K562 (cell line): Measurements from ENCODE around the gene PPP1R14C. TPM values are rescaled to one million over a fixed set of nuclear protein-coding genes. Genes with fewer than 3 reads are reported as not detected.

Source experiments
- CBFA2T3 ChIP-seq: fragments of 450-650 bp; IDR thresholded peaks from 2 replicates; pipeline ENCODE4 v1.6.1; 2017
- DACH1 ChIP-seq: fragments of 450-650 bp; IDR thresholded peaks from 2 replicates; pipeline ENCODE4 v1.6.1; 2018; ENCODE audit not compliant: partially characterized antibody
- GABPB1 ChIP-seq: sonication (generic); formaldehyde crosslinking; IDR thresholded peaks from 2 replicates; pipeline ENCODE4 v1.8.0; 2022; ENCODE audit warnings: mild to moderate bottlenecking, missing genetic modification reagents
- GTF2E2 ChIP-seq: fragments of 200-800 bp; sonication (Bioruptor generic); IDR thresholded peaks from 2 replicates; pipeline ENCODE4 v1.6.1; 2016; ENCODE audit warnings: missing genetic modification characterization, missing compliant biosample characterization
- HLTF ChIP-seq: fragments of 450-650 bp; IDR thresholded peaks from 2 replicates; pipeline ENCODE4 v1.6.1; 2016
- HMGN3 ChIP-seq: IDR thresholded peaks from 2 replicates; pipeline ENCODE4 v1.6.1; 2011; ENCODE audit warnings: borderline replicate concordance, low read depth, mild to moderate bottlenecking, mixed read lengths, low read length; ENCODE audit not compliant: insufficient read length; ENCODE audit errors: extremely low read depth
- HNRNPUL1 ChIP-seq: fragments of 200-400 bp; formaldehyde crosslinking; IDR thresholded peaks from 2 replicates; pipeline ENCODE4 v1.6.1; 2017; ENCODE audit warnings: low read length
- ILK ChIP-seq: fragments of 450-650 bp; IDR thresholded peaks from 2 replicates; pipeline ENCODE4 v1.6.1; 2016; ENCODE audit warnings: missing genetic modification characterization, low read depth, mild to moderate bottlenecking, missing compliant biosample characterization, moderate library complexity, borderline replicate concordance
- MCM7 ChIP-seq, 2 experiments: fragments of 450-650 bp; IDR thresholded peaks; 2 replicates each; pipeline ENCODE4 v1.6.1; 2016 to 2018
- SRSF3 ChIP-seq: fragments of 200-400 bp; formaldehyde crosslinking; IDR thresholded peaks from 2 replicates; pipeline ENCODE4 v1.6.1; 2016; ENCODE audit warnings: mild to moderate bottlenecking, low read length, moderate library complexity; ENCODE audit not compliant: insufficient read depth
- ZBTB17 ChIP-seq: fragments of 450-650 bp; formaldehyde crosslinking; IDR thresholded peaks from 2 replicates; pipeline ENCODE4 v1.4.0; 2020; ENCODE audit warnings: mild to moderate bottlenecking
- ZNF197 ChIP-seq: fragments of 200-800 bp; sonication (Bioruptor generic); IDR thresholded peaks from 2 replicates; pipeline ENCODE4 v1.6.1; 2016; ENCODE audit warnings: low read depth, missing genetic modification characterization, missing compliant biosample characterization
- ZNF316 ChIP-seq: fragments of 450-650 bp; IDR thresholded peaks from 2 replicates; pipeline ENCODE4 v1.6.1; 2016
- ZNF384 ChIP-seq: IDR thresholded peaks from 2 replicates; pipeline ENCODE4 v1.6.1; 2012; ENCODE audit warnings: low read depth, low read length, improper control_type of control experiment
- ZNF717 ChIP-seq: fragments of 250-450 bp; sonication (Bioruptor Pico); IDR thresholded peaks from 2 replicates; pipeline ENCODE4 v1.5.0; 2021
- ZSCAN29 ChIP-seq: fragments of 450-650 bp; IDR thresholded peaks from 2 replicates; pipeline ENCODE4 v1.6.1; 2017
- polyA plus RNA-seq, 8 experiments: library from polyadenylated mRNA; depleted of rRNA in 4 of 8; stranded (reverse) in 5 of 8; unstranded in 3 of 8; fragments of >200 nt; fragmentation: Nextera tagmentation in 2 of 8; fragmentation: Illumina TruSeq in 1 of 8; extraction: Ambion mirVana in 2 of 8; extraction: Trizol in 1 of 8; gene quantifications; 2 replicates each; pipeline versions ENCODE4 v1.2.1 to v1.2.3, GENCODE V29; 2011 to 2014; ENCODE audit warnings: inconsistent platforms in 1 of 8, missing spikeins in 1 of 8
- total RNA-seq, 7 experiments: library from RNA; depleted of rRNA in 6 of 7; stranded (reverse); fragments of >200 nt in 6 of 7; fragmentation: Illumina TruSeq in 2 of 7; extraction: Trizol in 2 of 7; gene quantifications; 2 replicates each; pipeline versions ENCODE4 v1.2.1 to v1.2.3, GENCODE V29; 2011 to 2021; ENCODE audit warnings: low replicate concordance in 1 of 7
- TF ChIP-seq, protein P1 (sequence below): fragments of 250-450 bp; sonication (Bioruptor Pico); IDR thresholded peaks from 2 replicates; pipeline ENCODE4 v1.5.0; 2022; ENCODE audit warnings: mild to moderate bottlenecking
- TF ChIP-seq, protein P2 (sequence below): sonication (generic); formaldehyde crosslinking; IDR thresholded peaks from 2 replicates; pipeline ENCODE4 v1.8.1; 2023; ENCODE audit warnings: mild to moderate bottlenecking, missing genetic modification reagents
- TF ChIP-seq, protein P3 (sequence below): conservative IDR thresholded peaks from 2 replicates; pipeline ENCODE4 v1.6.1; 2011; ENCODE audit warnings: low read depth, mild to moderate bottlenecking, low read length; ENCODE audit not compliant: control insufficient read depth
- TF ChIP-seq, protein P4 (sequence below): fragments of 450-650 bp; IDR thresholded peaks from 2 replicates; pipeline ENCODE4 v1.6.1; 2018; ENCODE audit not compliant: partially characterized antibody

The PPP1R14C gene
- total and polyA plus RNA-seq, 9 of the 15 experiments (the other 6 are each of a cell fraction or from before 2014, with no cell fraction given), result 4.5 to 16.6 (median 11.9) TPM

DNA sequence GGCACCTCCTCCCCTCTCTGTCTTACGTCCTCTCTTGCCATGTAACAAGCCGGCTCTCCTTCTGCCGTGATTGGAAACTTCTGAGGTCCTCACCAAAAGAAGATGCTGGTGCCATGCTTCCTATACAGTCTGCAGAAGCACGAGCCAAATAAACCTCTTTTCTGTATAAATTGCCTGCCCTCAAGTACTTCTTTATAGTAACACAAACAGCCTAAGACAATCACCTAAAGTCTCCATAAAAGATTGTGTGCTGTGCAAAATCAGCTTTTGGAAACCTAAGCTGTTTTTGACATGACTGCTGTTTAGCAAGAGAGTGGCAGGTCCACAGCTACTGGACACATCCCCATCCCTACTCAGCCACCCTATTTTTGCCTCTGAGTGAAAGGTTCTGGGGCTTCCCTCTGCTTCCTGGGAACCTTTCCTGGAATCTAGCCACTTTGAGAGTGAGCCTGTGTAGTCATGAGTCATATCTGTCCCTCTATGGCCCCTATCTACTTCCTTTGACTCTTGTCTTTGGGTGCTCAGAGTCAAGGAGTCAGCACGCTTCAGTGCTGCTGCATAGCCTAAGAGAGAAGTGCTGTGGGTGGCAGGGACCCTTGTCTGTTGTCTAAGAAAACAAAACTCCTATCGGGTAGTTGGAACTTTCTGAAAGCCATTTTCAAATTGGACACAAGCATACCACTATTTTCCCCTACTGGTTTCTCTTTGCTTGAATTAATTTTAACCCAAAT lies 110.0 kb downstream of the PPP1R14C start (continued):
- TF ChIP-seq, protein P1, sequence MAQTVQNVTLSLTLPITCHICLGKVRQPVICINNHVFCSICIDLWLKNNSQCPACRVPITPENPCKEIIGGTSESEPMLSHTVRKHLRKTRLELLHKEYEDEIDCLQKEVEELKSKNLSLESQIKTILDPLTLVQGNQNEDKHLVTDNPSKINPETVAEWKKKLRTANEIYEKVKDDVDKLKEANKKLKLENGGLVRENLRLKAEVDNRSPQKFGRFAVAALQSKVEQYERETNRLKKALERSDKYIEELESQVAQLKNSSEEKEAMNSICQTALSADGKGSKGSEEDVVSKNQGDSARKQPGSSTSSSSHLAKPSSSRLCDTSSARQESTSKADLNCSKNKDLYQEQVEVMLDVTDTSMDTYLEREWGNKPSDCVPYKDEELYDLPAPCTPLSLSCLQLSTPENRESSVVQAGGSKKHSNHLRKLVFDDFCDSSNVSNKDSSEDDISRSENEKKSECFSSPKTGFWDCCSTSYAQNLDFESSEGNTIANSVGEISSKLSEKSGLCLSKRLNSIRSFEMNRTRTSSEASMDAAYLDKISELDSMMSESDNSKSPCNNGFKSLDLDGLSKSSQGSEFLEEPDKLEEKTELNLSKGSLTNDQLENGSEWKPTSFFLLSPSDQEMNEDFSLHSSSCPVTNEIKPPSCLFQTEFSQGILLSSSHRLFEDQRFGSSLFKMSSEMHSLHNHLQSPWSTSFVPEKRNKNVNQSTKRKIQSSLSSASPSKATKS, result no peak
- TF ChIP-seq, protein P2, sequence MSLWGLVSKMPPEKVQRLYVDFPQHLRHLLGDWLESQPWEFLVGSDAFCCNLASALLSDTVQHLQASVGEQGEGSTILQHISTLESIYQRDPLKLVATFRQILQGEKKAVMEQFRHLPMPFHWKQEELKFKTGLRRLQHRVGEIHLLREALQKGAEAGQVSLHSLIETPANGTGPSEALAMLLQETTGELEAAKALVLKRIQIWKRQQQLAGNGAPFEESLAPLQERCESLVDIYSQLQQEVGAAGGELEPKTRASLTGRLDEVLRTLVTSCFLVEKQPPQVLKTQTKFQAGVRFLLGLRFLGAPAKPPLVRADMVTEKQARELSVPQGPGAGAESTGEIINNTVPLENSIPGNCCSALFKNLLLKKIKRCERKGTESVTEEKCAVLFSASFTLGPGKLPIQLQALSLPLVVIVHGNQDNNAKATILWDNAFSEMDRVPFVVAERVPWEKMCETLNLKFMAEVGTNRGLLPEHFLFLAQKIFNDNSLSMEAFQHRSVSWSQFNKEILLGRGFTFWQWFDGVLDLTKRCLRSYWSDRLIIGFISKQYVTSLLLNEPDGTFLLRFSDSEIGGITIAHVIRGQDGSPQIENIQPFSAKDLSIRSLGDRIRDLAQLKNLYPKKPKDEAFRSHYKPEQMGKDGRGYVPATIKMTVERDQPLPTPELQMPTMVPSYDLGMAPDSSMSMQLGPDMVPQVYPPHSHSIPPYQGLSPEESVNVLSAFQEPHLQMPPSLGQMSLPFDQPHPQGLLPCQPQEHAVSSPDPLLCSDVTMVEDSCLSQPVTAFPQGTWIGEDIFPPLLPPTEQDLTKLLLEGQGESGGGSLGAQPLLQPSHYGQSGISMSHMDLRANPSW (CRISPR knock-in tag), result no peak
- TF ChIP-seq HMGN3, result no peak
- no peak for TF ChIP-seq GABPB1 (CRISPR knock-in tag)
- TF ChIP-seq, protein P3, sequence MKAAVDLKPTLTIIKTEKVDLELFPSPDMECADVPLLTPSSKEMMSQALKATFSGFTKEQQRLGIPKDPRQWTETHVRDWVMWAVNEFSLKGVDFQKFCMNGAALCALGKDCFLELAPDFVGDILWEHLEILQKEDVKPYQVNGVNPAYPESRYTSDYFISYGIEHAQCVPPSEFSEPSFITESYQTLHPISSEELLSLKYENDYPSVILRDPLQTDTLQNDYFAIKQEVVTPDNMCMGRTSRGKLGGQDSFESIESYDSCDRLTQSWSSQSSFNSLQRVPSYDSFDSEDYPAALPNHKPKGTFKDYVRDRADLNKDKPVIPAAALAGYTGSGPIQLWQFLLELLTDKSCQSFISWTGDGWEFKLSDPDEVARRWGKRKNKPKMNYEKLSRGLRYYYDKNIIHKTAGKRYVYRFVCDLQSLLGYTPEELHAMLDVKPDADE, result no peak
- TF ChIP-seq ZNF197 (CRISPR knock-in tag), result no peak
- peak; percentile 58 for TF ChIP-seq CBFA2T3
- no peak for TF ChIP-seq ZBTB17
- no peak for TF ChIP-seq ILK (tag)
- no peak for TF ChIP-seq DACH1
- TF ChIP-seq SRSF3, result no peak
- TF ChIP-seq MCM7 (IDR thresholded peaks at IDR 0.05), result no peak
- TF ChIP-seq ZSCAN29, result no peak
- TF ChIP-seq HLTF, result no peak
- TF ChIP-seq GTF2E2 (tag), result no peak
- TF ChIP-seq, protein P4, sequence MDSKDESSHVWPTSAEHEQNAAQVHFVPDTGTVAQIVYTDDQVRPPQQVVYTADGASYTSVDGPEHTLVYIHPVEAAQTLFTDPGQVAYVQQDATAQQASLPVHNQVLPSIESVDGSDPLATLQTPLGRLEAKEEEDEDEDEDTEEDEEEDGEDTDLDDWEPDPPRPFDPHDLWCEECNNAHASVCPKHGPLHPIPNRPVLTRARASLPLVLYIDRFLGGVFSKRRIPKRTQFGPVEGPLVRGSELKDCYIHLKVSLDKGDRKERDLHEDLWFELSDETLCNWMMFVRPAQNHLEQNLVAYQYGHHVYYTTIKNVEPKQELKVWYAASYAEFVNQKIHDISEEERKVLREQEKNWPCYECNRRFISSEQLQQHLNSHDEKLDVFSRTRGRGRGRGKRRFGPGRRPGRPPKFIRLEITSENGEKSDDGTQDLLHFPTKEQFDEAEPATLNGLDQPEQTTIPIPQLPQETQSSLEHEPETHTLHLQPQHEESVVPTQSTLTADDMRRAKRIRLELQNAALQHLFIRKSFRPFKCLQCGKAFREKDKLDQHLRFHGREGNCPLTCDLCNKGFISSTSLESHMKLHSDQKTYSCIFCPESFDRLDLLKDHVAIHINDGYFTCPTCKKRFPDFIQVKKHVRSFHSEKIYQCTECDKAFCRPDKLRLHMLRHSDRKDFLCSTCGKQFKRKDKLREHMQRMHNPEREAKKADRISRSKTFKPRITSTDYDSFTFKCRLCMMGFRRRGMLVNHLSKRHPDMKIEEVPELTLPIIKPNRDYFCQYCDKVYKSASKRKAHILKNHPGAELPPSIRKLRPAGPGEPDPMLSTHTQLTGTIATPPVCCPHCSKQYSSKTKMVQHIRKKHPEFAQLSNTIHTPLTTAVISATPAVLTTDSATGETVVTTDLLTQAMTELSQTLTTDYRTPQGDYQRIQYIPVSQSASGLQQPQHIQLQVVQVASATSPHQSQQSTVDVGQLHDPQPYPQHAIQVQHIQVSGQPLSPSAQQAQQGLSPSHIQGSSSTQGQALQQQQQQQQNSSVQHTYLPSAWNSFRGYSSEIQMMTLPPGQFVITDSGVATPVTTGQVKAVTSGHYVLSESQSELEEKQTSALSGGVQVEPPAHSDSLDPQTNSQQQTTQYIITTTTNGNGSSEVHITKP, result no peak
- TF ChIP-seq ZNF717 (CRISPR knock-in tag), result no peak
- TF ChIP-seq HNRNPUL1, result no peak
- no peak for TF ChIP-seq ZNF384
- no peak for TF ChIP-seq ZNF316
